Measurements from ENCODE around the gene SPEG.
A peak's percentile ranks its signal among the peaks of the same experiment; 100 is the strongest.

Gene SPEG

GRCh38 chr2:219444566-219445091, 10.0 kb downstream of the SPEG start:
- DNase-seq = no peak

- no peak for DNase-seq
Measured at GRCh38 chr2:219445220-219445640, 10.6 kb downstream of the SPEG start.

GRCh38 chr2:219446101-219446504, 11.5 kb downstream of the SPEG start:
- DNase-seq = peak; percentile 25

- no peak for DNase-seq
Measured at GRCh38 chr2:219446689-219447088, 12.0 kb downstream of the SPEG start.

GRCh38 chr2:219447242-219448098, 12.8 kb downstream of the SPEG start:
- no peak for DNase-seq

- peak; percentile 29 for DNase-seq
Measured at GRCh38 chr2:219448099-219448775, 13.6 kb downstream of the SPEG start.

GRCh38 chr2:219448776-219449341, 14.2 kb downstream of the SPEG start:
- DNase-seq = peak; percentile 49

GRCh38 chr2:219449609-219450008, 15.0 kb downstream of the SPEG start:
- no peak for DNase-seq

GRCh38 chr2:219451661-219452360, 17.2 kb downstream of the SPEG start:
- DNase-seq = no peak

- no peak for DNase-seq
Measured at GRCh38 chr2:219452361-219453317, 18.0 kb downstream of the SPEG start.

GRCh38 chr2:219453671-219454590, 19.3 kb downstream of the SPEG start:
- DNase-seq = no peak

- no peak for DNase-seq
Measured at GRCh38 chr2:219455581-219455980, 20.9 kb downstream of the SPEG start.

GRCh38 chr2:219457784-219458369, 23.2 kb downstream of the SPEG start:
- DNase-seq = peak; percentile 66

GRCh38 chr2:219458996-219459395, 24.4 kb downstream of the SPEG start:
- DNase-seq = no peak

- peak; percentile 60 for DNase-seq
Measured at GRCh38 chr2:219459460-219460311, 25.0 kb downstream of the SPEG start.

- DNase-seq = peak; percentile 25
Measured at GRCh38 chr2:219460424-219460926, 25.8 kb downstream of the SPEG start.

GRCh38 chr2:219461047-219461514, 26.4 kb downstream of the SPEG start:
- DNase-seq = peak; percentile 37

GRCh38 chr2:219461669-219462068, 27.0 kb downstream of the SPEG start:
- no peak for DNase-seq

- no peak for DNase-seq
Measured at GRCh38 chr2:219462349-219462748, 27.7 kb downstream of the SPEG start.

Data from hematopoietic multipotent progenitor cell treated with erythropoietin and hydrocortisone succinate and interleukin-3 and kit ligand, for 4 days (in vitro differentiated cells).